Stomach (tissue), 4 donors: ENCODE results near the gene INHA.

Experiments used
- EP300 ChIP-seq: sonication (generic); formaldehyde crosslinking; IDR thresholded peaks from one replicate; pipeline ENCODE4 v1.6.1; 2017; ENCODE audit warnings: antibody characterized with exemption
- POLR2A ChIP-seq, 4 donors: fragments of 450-650 bp; IDR thresholded peaks; one replicate each; pipeline ENCODE4 v1.6.1; 2016; ENCODE audit warnings: antibody characterized with exemption in 4 of 4, control low read depth in 2 of 4, mild to moderate bottlenecking in 1 of 4, moderate library complexity in 1 of 4
- POLR2AphosphoS5 ChIP-seq, 3 donors: sonication (generic); formaldehyde crosslinking; IDR thresholded peaks; one replicate each; pipeline ENCODE4 v1.6.1; 2016; ENCODE audit warnings: antibody characterized with exemption in 3 of 3

DNA sequence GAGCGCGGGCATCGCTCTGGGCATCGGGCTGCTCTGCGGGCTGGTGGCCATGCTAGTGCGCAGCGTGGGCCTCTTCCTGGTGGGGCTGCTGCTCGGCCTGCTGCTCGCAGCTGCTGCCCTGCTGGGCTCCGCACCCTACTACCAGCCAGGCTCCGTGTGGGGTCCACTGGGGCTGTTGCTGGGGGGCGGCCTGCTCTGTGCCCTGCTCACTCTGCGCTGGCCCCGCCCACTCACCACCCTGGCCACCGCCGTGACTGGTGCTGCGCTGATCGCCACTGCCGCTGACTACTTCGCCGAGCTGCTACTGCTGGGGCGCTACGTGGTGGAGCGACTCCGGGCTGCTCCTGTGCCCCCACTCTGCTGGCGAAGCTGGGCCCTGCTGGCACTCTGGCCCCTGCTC, 24.5 kb upstream of the INHA start:
- TF ChIP-seq POLR2A (IDR thresholded peaks at IDR 0.05) (no peak), POLR2AphosphoS5 (IDR thresholded peaks at IDR 0.05) (no peak), EP300 (no peak)
